Spleen (tissue), 11 donors: Measurements from ENCODE around the gene GNAI3. TPM values are rescaled to one million over a fixed set of nuclear protein-coding genes. Genes with fewer than 3 reads are reported as not detected.

Experiments
- DNase-seq: peaks from one replicate; pipeline ENCODE4 v3.0.0-alpha.2; 2020
- H3K27ac ChIP-seq, 8 donors: fragments of 200-600 bp; sonication (generic) in 7 of 8; 1 replicate in 4 of 8; 2 replicates in 4 of 8; pipeline versions ENCODE4 v1.5.0 to v1.8.0; 2016 to 2021; ENCODE audit warnings: inconsistent platforms in 4 of 8, mild to moderate bottlenecking in 4 of 8, moderate library complexity in 1 of 8
- H3K27me3 ChIP-seq, 7 donors: fragments of 200-600 bp; sonication (generic) in 6 of 7; replicated peaks in 1 of 7; 1 replicate in 4 of 7; 2 replicates in 3 of 7; pipeline versions ENCODE4 v1.5.0 to v1.8.0; 2016 to 2021; ENCODE audit warnings: inconsistent platforms in 3 of 7, mild to moderate bottlenecking in 1 of 7
- H3K36me3 ChIP-seq, 6 donors: fragments of 200-600 bp; sonication (generic) in 5 of 6; 1 replicate in 4 of 6; 2 replicates in 2 of 6; pipeline versions ENCODE4 v1.5.0 to v1.8.0; 2016 to 2021; ENCODE audit warnings: inconsistent platforms in 2 of 6
- H3K4me1 ChIP-seq, 6 donors: fragments of 200-600 bp; sonication (generic) in 5 of 6; 1 replicate in 3 of 6; 2 replicates in 3 of 6; pipeline versions ENCODE4 v1.5.0 to v1.8.0; 2016 to 2021; ENCODE audit warnings: inconsistent platforms in 3 of 6
- H3K4me3 ChIP-seq, 8 donors: fragments of 200-600 bp; sonication (generic) in 7 of 8; 1 replicate in 4 of 8; 2 replicates in 4 of 8; pipeline versions ENCODE4 v1.5.0 to v1.8.0; 2016 to 2021; ENCODE audit warnings: inconsistent platforms in 4 of 8, mild to moderate bottlenecking in 4 of 8, moderate library complexity in 2 of 8
- H3K9me3 ChIP-seq, 8 donors: fragments of 200-600 bp; sonication (generic) in 7 of 8; 1 replicate in 4 of 8; 2 replicates in 4 of 8; pipeline versions ENCODE4 v1.5.0 to v1.8.0; 2016 to 2021; ENCODE audit warnings: inconsistent platforms in 4 of 8
- CTCF ChIP-seq, 11 experiments: fragments of 200-600 bp in 7 of 11; fragments of 450-650 bp in 4 of 11; sonication (generic) in 4 of 11; IDR thresholded peaks in 8 of 11; conservative IDR thresholded peaks in 3 of 11; 1 replicate in 7 of 11; 2 replicates in 4 of 11; pipeline versions ENCODE4 v1.4.0 to v1.8.0; 2016 to 2021; ENCODE audit warnings: antibody characterized with exemption in 11 of 11, inconsistent platforms in 4 of 11, mild to moderate bottlenecking in 1 of 11
- POLR2A ChIP-seq, 3 donors: fragments of 450-650 bp; IDR thresholded peaks; one replicate each; pipeline ENCODE4 v1.5.1; 2017; ENCODE audit warnings: antibody characterized with exemption in 3 of 3, mild to moderate bottlenecking in 1 of 3
- POLR2AphosphoS5 ChIP-seq, 3 donors: sonication (generic); formaldehyde crosslinking; IDR thresholded peaks; one replicate each; pipeline ENCODE4 v1.5.1; 2017; ENCODE audit warnings: antibody characterized with exemption in 3 of 3
- WGBS, 5 donors: extraction: QIAGEN DNeasy Blood & Tissue Kit in 3 of 5; methylation state at CpG; one replicate each; pipeline versions ENCODE4 v1.1.5 to v1.1.7; 2013 to 2018; 5-methylcytosine and 5-hydroxymethylcytosine counted together
- intact Hi-C: fragments of 100-400 bp; cut with DNase I; formaldehyde crosslinking; loops from one replicate; pipeline ENCODE4 v1.15.0; 2023; ENCODE audit warnings: low total_unique reads
- polyA plus RNA-seq, 3 donors: library from polyadenylated mRNA; stranded (reverse); fragments of 200-250 nt; gene quantifications; one replicate each; pipeline ENCODE4 v1.2.1, GENCODE V29; 2013
- total RNA-seq, 7 donors: library from RNA; depleted of rRNA in 3 of 7; stranded (reverse); fragments of >200 nt in 3 of 7; fragmentation: NEBNext Ultra II Directional in 4 of 7; extraction: Animal tissue kit (Norgen Biotek cat#: 25700) in 4 of 7; gene quantifications; one replicate each; pipeline versions ENCODE4 v1.1.0 to v1.2.1, GENCODE V29; 2016 to 2021
- donor health status: healthy with polysubstance abuse.
- donor health status: DM: no; HTN: no; CAD: no; lungs with moderate emphysema.
- donor health status: DM: no; HTN: no; CAD: no.
- donor health status: Bipolar disorder and iron deficiency.
- donor health status: healthy.
- donor health status: DM: no; HTN: no; CAD: no.
- donor health status: DM: yes; HTN: yes; CAD: no.

The GNAI3 gene
- total and polyA plus RNA-seq, 10 donors = 1.8 to 11.4 (median 9.2) TPM

DNA sequence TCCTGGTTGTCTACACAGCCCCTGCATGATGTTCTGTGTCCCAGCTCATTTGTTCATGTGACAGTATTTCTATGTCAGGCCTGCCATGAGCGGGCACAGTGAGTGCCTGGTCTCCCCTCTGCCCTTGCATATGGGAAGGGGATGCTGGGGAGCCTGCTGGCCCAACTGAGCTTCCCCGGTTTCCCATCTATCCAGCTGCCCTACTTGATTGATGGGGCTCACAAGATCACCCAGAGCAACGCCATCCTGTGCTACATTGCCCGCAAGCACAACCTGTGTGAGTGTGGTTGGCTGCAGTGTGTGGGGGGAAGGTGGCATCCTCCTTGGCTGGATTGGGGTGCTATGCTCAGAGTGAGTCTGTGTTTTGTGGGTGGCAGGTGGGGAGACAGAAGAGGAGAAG lies 109.0 kb downstream of the GNAI3 start:
- Histone ChIP-seq H3K4me1 (peaks cover 0 to 44% (median 26%) of the 10 kb centered on the region in 6 donors), H3K36me3 (peaks cover 0 to 47% (median 15%) of the 10 kb centered on the region in 6 donors), H3K9me3 (no peaks in the 10 kb centered on the region), H3K4me3 (peak overlapping the region in 1 of 8 donors; percentile 91), H3K27ac (peak overlapping the region in 1 of 8 donors; percentile 86), H3K27me3 (no peaks in the 10 kb centered on the region)
- TF ChIP-seq CTCF (IDR thresholded peaks at IDR 0.05 in 8 of 11, conservative IDR thresholded peaks at IDR 0.05 in 3 of 11) (no peak), POLR2AphosphoS5 (IDR thresholded peaks at IDR 0.05) (no peak), POLR2A (IDR thresholded peaks at IDR 0.05) (no peak)
- no peak for DNase-seq
- intact Hi-C loops = no loop called here
- WGBS, 5 donors = 92 to 98% (median 95%) methylated on average over 4 of the region's 4 CpGs

DNA sequence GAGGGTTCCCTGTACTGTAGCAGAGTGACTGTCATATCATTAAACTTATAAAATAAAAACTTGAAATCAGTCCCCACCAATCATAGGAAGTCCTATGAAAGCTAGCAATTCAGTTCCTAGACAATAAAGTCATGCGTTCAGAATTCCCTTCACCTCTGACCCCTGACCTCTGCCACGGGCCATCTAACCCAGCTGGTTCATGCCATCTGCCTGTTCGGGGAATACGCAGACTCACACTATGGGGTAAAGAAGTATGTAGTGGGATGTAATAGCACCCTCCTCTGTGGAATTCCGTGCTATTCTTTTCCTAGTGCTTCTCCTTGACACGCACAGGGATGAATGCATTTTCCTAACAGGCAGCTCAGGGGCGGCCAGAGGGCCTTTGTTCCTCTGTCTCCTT lies 109.6 kb downstream of the GNAI3 start:
- Histone ChIP-seq H3K9me3 (no peaks in the 10 kb centered on the region), H3K36me3 (peaks cover 0 to 47% (median 15%) of the 10 kb centered on the region in 6 donors), H3K27me3 (no peaks in the 10 kb centered on the region), H3K4me1 (peaks cover 0 to 44% (median 26%) of the 10 kb centered on the region in 6 donors), H3K4me3 (no peak overlapping the region), H3K27ac (no peak overlapping the region)
- DNase-seq = no peak
- no peak for TF ChIP-seq CTCF (IDR thresholded peaks at IDR 0.05 in 8 of 11, conservative IDR thresholded peaks at IDR 0.05 in 3 of 11)
- no peak for TF ChIP-seq POLR2A (IDR thresholded peaks at IDR 0.05)
- no peak for TF ChIP-seq POLR2AphosphoS5 (IDR thresholded peaks at IDR 0.05)
- whole genome bisulfite sequencing, 5 donors = 82 to 87% (median 85%) methylated on average over 7 of the region's 7 CpGs
- intact Hi-C loops = no loop called here

- TF ChIP-seq POLR2AphosphoS5 (IDR thresholded peaks at IDR 0.05) (no peak), CTCF (IDR thresholded peaks at IDR 0.05 in 8 of 11, conservative IDR thresholded peaks at IDR 0.05 in 3 of 11) (no peak), POLR2A (IDR thresholded peaks at IDR 0.05) (no peak)
- Histone ChIP-seq H3K4me1 (peaks cover 0 to 44% (median 26%) of the 10 kb centered on the region in 6 donors), H3K4me3 (no peak overlapping the region), H3K27me3 (no peaks in the 10 kb centered on the region), H3K9me3 (no peaks in the 10 kb centered on the region), H3K36me3 (peaks cover 0 to 47% (median 15%) of the 10 kb centered on the region in 6 donors), H3K27ac (no peak overlapping the region)
- 37 to 53% (median 47%) methylated on average over 2 to 3 of the region's 3 CpGs for WGBS, 5 donors
- no peak for DNase-seq
- intact Hi-C loops = no loop called here
These were observed 110.2 kb downstream of the GNAI3 start for GRCh38 chr1:109658533-109659042.

GRCh38 chr1:109659145-109659544 lies 110.7 kb downstream of the GNAI3 start:
- TF ChIP-seq POLR2AphosphoS5 (IDR thresholded peaks at IDR 0.05) = no peak
- TF ChIP-seq CTCF (IDR thresholded peaks at IDR 0.05 in 8 of 11, conservative IDR thresholded peaks at IDR 0.05 in 3 of 11) = no peak
- TF ChIP-seq POLR2A (IDR thresholded peaks at IDR 0.05) = no peak
- no peak overlapping the region for H3K27ac ChIP-seq
- peaks cover 0 to 44% (median 26%) of the 10 kb centered on the region in 6 donors for H3K4me1 ChIP-seq
- H3K9me3 ChIP-seq = no peaks in the 10 kb centered on the region
- H3K36me3 ChIP-seq = peaks cover 0 to 47% (median 15%) of the 10 kb centered on the region in 6 donors
- intact Hi-C loops = no loop called here
- no peaks in the 10 kb centered on the region for H3K27me3 ChIP-seq
- no peak for DNase-seq
- 75 to 87% (median 81%) methylated on average over 2 of the region's 2 CpGs for WGBS, 5 donors
- no peak overlapping the region for H3K4me3 ChIP-seq
